ENCODE data around the gene TSHR. TPM values are rescaled to one million over a fixed set of nuclear protein-coding genes. Genes with fewer than 3 reads are reported as not detected.

TSHR gene
- total and polyA plus RNA-seq, 11 donors: not detected

DNA sequence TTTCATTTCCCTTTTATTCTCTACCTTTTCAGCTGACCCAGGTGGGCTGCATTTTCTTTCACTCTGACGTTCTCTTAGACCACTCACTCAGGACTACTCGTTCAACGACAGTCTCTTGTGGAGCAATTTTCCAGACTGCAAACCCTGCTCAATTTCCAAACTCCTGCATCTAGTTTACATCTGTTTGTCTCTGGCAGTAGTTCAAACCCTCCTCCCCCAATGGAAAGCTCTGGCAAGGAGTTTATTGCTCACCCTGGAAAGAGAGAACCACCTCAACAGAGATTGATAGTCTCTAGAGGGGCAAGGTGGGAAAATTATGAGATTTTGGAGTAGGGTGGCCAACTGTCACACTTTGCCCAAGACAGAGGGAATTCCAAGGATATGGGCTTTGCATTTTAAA lies 130.2 kb downstream of the TSHR start:
- no peaks in the 10 kb centered on the region for H3K27me3 ChIP-seq
- no peak overlapping the region for H3K4me3 ChIP-seq
- H3K4me1 ChIP-seq: no peaks in the 10 kb centered on the region
- intact Hi-C loops (cut with DNase I): no loop called here
- TF ChIP-seq POLR2A (IDR thresholded peaks at IDR 0.05): no peak
- TF ChIP-seq, protein P1, sequence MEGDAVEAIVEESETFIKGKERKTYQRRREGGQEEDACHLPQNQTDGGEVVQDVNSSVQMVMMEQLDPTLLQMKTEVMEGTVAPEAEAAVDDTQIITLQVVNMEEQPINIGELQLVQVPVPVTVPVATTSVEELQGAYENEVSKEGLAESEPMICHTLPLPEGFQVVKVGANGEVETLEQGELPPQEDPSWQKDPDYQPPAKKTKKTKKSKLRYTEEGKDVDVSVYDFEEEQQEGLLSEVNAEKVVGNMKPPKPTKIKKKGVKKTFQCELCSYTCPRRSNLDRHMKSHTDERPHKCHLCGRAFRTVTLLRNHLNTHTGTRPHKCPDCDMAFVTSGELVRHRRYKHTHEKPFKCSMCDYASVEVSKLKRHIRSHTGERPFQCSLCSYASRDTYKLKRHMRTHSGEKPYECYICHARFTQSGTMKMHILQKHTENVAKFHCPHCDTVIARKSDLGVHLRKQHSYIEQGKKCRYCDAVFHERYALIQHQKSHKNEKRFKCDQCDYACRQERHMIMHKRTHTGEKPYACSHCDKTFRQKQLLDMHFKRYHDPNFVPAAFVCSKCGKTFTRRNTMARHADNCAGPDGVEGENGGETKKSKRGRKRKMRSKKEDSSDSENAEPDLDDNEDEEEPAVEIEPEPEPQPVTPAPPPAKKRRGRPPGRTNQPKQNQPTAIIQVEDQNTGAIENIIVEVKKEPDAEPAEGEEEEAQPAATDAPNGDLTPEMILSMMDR (IDR thresholded peaks at IDR 0.05): no peak
- H3K27ac ChIP-seq: no peak overlapping the region
- WGBS, 4 donors: 76 to 82% (median 77%) methylated on average over 3 of the region's 3 CpGs
- H3K36me3 ChIP-seq: no peaks in the 10 kb centered on the region
- no peaks in the 10 kb centered on the region for H3K9me3 ChIP-seq
- no peak for DNase-seq
- no peak for ATAC-seq

DNA sequence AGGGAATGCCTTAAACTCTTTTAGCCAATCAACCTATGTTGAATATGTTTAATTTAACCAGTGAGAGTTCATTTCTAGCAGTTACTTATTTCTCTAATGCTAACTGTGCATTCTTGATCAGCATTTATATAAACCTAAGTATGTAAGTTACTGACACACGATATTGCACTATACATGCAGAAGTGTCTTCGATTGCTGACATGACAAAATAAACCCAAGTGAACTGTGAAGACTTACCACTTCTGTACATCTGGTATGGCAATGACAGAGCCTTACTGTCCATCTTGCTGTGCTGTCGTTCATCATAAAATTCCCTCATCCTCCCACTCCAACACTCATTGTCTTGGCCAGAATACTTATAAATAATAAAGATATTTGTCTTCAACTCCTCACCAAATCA lies 131.8 kb downstream of the TSHR start:
- no peaks in the 10 kb centered on the region for H3K36me3 ChIP-seq
- TF ChIP-seq, protein P1 (IDR thresholded peaks at IDR 0.05): no peak
- no peak for TF ChIP-seq POLR2A (IDR thresholded peaks at IDR 0.05)
- no peaks in the 10 kb centered on the region for H3K9me3 ChIP-seq
- DNase-seq: no peak
- ATAC-seq: no peak
- WGBS, 4 donors: 50 to 80% (median 72%) methylated on average over 3 of the region's 3 CpGs
- intact Hi-C loops (cut with DNase I): loop anchor here in 1 of 10 donors (2.0 kb wide), 1 partner anchor 56 kb away; no protein-coding TSS in a partner anchor
- H3K27me3 ChIP-seq: no peaks in the 10 kb centered on the region
- no peak overlapping the region for H3K4me3 ChIP-seq
- no peaks in the 10 kb centered on the region for H3K4me1 ChIP-seq
- H3K27ac ChIP-seq: no peak overlapping the region

DNA sequence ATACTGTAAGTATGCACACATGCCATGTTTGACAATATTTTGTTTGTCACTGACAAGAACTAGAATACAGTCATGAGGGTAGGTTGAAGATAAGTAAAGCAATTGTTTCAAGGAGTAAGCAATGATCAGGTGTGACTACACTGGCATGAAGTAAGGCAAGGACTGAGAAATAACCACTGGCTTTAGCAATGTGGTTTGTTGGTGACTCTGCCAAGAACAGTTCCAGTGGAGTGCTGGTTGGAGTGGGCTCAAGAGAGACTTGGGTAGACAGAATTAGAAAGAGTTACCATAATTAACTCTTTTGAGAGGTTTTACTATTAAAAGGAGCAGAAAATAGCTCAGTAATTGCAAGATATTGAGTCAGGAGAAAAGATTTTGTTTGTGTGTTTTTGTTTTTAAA lies 135.7 kb downstream of the TSHR start:
- H3K9me3 ChIP-seq: no peaks in the 10 kb centered on the region
- H3K4me1 ChIP-seq: no peaks in the 10 kb centered on the region
- DNase-seq (no peak), ATAC-seq (no peak)
- intact Hi-C loops (cut with DNase I): no loop called here
- no peak for TF ChIP-seq POLR2A (IDR thresholded peaks at IDR 0.05)
- TF ChIP-seq, protein P1 (IDR thresholded peaks at IDR 0.05): no peak
- no peak overlapping the region for H3K27ac ChIP-seq
- no peaks in the 10 kb centered on the region for H3K36me3 ChIP-seq
- H3K27me3 ChIP-seq: no peaks in the 10 kb centered on the region
- no peak overlapping the region for H3K4me3 ChIP-seq

DNA sequence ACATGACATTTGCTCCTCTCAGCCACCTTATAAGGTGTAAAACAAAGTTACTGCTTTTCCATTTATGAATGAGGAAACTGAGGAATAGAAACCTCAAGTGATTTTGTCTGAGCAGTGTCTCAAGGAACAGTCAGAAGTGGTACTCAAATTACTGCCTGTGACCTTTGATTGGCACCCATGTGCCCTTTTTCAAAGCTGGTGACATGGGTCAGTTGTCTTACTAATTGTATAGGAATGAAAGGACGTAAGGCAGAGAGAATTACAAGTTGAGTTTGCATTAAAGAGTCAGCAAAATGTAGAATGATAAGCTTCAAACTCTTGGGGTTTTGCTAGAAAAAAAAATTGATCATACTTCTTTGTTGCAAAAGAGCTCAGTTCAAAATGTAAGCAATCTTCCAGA lies 136.2 kb downstream of the TSHR start:
- intact Hi-C loops (cut with DNase I): no loop called here
- no peaks in the 10 kb centered on the region for H3K9me3 ChIP-seq
- no peaks in the 10 kb centered on the region for H3K27me3 ChIP-seq
- ATAC-seq (no peak), DNase-seq (no peak)
- no peaks in the 10 kb centered on the region for H3K36me3 ChIP-seq
- H3K4me3 ChIP-seq: no peak overlapping the region
- no peaks in the 10 kb centered on the region for H3K4me1 ChIP-seq
- TF ChIP-seq, protein P1 (IDR thresholded peaks at IDR 0.05): no peak
- TF ChIP-seq POLR2A (IDR thresholded peaks at IDR 0.05): no peak
- 51 to 81% (median 68%) methylated on average over 1 of the region's 1 CpG for WGBS, 4 donors
- no peak overlapping the region for H3K27ac ChIP-seq

Measured in heart left ventricle (tissue), 16 donors.